HG02884 (cell line): ENCODE results near the gene PPRC1.
"Not testable (repeated sequence)": the region's sequence is repeated elsewhere in the genome, so short reads cannot be mapped to it uniquely, and the experiment has no call there.

Experiments used
- ATAC-seq: cut with Tn5 transposase; IDR thresholded peaks from one replicate; pipeline ENCODE4 v1.9.1; 2021; ENCODE audit warnings: mild to moderate bottlenecking, moderate library complexity; ENCODE audit not compliant: unreplicated experiment

The PPRC1 gene

DNA sequence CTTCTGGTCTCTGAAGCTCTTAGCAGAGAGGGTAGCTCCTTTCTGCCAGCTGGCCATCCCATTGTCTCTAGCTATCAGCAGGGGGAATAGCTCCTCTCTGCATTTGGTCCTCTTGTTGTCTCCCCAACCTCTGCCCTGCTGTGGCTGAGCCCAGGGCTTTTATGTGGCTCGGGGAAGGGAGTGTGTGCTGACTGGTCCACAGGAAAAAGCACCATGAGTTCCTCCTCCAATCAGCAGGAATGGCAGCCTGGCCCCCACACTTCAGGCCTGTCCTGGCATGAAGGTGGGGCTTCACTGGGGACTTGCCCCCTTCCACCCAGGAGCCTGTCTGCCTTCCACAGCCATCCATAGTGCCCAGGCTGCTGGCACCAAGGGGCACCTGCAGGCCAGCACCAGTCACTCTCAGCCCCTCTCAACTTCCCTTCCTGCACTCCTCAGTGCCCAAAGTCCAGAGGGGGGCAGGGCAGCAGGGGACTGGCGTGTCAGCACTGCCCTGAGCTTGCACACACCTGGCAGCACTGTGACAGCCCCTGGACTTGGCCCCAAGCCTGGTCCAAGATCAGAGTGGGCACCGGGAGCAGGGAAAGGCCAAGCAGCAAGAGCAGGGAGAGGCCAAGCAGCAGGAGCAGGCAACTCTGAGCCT, 55.6 kb downstream of the PPRC1 start:
- ATAC-seq = no peak

DNA sequence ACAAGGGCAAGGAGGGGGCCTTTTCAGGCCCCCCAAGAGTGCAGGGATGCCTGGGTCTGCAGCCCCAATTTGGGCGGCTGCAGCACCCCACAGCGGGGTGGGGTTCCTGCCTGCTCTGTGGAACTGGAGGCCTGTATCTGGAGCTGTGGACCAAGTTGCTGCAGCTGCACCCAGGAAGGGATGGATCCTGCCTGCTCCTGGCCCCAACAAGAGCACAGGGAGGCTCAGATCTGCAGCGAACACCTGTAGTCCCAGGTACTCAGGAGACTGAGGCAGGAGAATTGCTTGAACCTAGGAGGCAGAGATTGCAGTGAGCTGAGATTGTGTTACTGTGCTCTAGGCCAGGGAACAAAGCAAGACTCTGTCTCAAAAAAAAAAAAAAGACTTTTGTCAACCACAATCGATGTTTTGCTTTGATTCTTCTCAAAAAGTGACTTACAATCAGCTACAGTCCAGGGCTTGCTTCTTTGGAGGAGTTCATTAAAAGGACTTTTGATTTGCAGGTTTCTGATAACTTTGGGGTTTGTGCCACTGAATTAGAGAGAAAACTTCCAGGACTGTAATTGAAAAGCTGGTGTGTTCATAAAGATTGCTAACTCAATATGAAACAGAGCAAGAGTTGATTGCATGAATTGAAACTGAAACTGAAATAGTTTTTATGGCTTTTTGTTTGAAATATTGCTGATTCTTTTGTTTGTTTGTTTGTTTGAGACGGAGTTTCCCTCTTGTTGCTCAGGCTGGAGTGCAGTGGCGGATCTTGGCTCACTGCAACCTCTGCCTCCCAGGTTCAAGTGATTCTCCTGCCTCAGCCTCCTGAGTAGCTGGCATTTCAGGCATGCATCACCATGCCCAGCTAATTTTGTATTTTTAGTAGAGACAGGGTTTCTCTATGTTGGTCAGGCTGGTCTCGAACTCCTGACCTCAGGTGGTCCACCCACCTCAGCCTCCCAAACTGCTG, 56.4 kb downstream of the PPRC1 start:
- ATAC-seq = not testable (repeated sequence)

DNA sequence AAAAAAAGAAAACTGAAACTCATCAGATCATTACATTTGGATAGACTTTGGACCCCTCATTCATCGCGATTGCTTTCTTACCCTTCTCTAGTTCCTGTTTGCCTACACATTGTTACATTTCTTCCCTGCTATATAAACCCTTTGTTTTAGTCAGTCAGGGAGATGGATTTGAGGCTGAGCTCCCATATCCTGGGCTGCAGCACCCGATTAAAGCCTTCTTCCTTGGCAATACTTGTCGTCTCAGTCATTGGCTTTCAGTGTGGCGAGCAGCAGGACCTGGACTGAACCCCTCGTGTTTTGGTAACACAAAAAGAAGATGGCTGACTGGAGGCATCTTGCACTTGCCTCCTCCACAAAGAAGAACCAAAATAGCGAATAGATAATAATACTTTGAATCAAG, 59.1 kb downstream of the PPRC1 start:
- ATAC-seq = no peak

DNA sequence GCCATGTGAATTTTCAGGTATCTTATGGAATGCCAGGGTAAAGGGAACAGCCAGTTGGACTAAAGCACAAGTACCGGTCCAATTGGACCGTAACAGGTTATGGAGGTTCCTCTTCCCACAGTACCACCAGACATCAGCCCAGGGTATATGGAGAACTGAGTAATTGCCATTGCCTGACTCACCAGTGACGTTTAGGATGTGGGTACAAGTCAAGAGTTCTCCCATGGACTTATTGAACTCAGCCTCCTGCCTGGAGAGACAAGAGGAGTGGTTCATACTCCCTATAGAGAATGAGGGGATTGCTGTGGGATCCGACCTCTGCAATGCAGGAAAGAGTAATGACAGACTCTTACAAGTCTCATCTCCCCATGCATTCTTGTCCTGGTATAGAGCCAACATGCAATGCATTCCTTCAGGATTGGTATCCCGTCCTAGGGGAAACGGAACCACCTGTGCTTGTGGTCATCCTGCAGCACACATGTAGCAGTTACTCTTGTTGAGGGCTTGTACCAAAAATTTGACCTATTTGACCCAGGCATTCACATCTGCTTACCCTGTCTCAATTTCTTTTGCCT, 62.5 kb downstream of the PPRC1 start:
- no peak for ATAC-seq

DNA sequence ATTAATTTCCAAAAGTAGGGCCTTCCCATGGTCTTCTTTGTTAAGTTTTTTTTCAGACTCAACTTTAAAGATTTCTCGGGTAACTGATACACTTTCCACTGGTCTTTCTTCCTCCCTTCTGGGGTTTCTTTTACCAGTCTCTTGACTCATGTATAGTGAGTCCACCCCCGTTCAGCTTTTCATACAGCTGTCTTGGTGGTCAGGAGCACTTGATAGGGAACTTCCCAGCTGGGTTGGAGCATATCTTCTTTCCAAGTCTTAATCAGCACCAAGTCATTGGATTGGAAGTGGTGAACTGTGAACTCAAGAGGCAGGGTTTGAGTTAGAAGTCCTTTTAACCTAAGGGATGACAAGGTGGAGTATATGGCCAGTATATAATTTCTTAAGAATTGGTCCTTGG, 64.1 kb downstream of the PPRC1 start:
- no peak for ATAC-seq

DNA sequence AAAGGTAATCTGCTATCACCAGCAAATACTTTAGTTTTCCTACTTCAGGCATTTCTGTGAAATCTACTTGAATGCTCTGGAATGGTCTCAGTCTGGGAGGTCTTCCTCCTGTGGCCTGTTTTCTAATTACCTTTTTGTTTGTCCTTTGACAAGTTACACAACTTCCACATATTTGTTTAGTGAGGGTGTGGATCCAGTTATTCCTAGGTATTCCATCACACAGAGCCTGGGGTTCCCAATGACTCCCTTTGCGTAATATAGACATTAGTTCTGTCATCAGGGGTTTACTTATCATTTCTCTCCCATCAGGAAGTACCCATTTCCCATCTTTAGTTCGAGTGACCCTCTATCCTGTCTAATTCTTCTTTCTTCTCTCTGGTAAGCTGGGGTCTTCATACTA, 65.2 kb downstream of the PPRC1 start:
- ATAC-seq = no peak
